ENCODE data around the gene MYO5B.

Gene MYO5B

DNA sequence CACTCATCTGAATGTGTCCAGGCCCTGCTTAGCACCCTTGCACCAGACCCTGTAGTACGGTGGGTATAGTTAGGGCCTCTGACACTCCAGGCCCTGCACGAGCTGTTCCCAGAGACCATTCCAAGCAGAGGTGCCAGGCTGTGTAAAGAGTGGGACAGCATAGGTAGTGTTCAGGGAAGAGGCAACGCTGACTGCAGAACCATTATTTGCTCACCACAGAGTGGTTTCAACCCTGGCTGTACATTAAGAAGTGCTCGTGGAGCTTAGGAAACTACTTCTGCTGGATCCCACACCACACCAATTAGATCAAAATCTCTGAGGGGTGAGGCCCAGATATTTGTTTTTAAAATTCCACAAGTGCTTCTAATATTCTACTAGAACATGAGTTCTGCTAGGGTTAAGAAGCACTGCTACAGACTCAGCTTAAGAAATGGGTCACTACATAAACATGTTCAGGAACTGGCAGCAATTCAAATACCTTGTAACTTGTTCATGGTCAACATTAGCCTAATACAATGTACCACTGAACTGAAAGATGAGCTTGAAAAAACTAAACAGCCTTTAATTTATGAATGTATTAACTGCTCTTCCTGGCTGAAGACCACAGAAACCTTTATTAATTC, 183.0 kb downstream of the MYO5B start:
- Mint-ChIP-seq H3K36me3 (no peaks in the 10 kb centered on the region), H3K9me3 (no peaks in the 10 kb centered on the region), H3K27ac (no peak overlapping the region), H3K27me3 (no peaks in the 10 kb centered on the region), H3K4me1 (no peaks in the 10 kb centered on the region), H3K4me3 (no peak overlapping the region)

DNA sequence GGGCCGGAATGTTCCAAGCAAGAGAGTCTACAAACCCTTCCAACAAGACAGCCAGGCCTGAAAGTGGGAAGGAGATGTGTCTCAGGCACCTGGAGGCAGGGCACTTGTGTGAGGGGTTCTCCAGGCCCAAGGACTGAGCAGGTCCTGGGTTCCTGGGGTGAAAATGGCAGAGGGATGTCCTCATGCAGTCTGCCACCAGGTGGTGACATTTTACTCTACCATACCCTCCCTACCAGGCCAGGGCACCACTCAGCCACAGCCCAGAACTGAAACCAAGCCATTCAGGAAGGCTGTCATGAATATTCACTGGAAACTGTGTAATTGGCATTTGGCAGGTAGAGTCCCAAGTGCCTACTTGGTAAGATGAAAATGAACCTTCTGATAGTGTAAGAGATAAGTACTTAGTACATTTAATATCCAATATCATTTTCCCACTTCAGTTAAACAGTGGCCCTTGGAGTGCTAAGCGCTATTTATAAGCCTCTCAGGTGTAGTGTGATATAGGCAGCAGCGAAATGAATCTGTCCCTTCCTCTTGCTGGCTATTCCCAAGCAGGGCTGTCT, 185.1 kb downstream of the MYO5B start:
- no peaks in the 10 kb centered on the region for H3K9me3 Mint-ChIP-seq
- H3K36me3 Mint-ChIP-seq = no peaks in the 10 kb centered on the region
- H3K4me1 Mint-ChIP-seq = no peaks in the 10 kb centered on the region
- H3K4me3 Mint-ChIP-seq = no peak overlapping the region
- H3K27ac Mint-ChIP-seq = no peak overlapping the region
- H3K27me3 Mint-ChIP-seq = no peaks in the 10 kb centered on the region

DNA sequence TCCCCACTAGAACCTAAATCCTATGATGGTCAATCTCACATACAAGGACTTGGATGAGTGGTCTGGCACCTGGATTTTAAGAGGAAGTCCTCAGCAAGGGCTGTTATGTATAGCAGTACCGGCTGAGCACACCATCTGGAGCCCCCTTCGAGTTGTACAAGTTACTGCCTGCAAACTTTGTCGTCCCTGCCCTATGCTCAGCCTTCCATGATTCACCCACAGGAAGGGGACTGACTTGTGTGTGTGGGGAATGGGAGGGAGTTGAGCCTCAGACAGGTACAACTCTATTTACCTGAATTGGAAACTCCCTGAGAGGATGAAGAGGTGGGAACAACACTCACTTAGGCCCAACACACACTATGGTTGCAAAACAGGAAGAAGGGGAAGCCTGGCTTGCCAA, 186.6 kb downstream of the MYO5B start:
- Mint-ChIP-seq H3K27me3 (no peaks in the 10 kb centered on the region), H3K27ac (no peak overlapping the region), H3K9me3 (no peaks in the 10 kb centered on the region), H3K4me3 (no peak overlapping the region), H3K4me1 (no peaks in the 10 kb centered on the region), H3K36me3 (no peaks in the 10 kb centered on the region)

DNA sequence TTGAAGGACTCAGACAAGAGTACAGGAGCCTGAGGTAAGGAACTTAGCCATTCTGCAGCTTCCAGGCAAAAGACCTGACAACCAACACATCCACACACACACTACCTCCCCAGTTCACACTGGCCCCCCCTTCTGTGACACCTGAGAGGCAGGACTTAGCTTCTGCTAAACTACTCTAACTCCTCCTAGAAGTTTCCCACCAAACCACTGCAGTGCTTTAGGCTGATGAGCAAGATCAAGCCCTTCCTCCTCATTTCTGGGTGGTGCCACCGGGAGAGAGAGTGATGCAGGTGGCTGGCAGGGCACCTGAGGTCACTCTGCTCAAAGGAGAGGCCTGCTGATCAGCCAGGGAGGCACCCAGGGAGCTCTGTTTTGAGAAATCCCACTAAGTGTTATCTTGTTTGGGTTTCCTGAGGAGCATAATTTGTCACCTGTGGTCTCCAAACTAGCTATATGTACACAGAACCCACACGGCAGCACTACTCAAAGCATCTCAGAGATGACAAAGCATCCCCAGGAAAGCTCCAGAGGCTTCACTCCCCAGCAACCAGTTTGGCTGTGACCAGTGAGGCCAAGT, 188.4 kb downstream of the MYO5B start:
- Mint-ChIP-seq H3K36me3 (peaks cover 1% of the 10 kb centered on the region), H3K27ac (no peak overlapping the region), H3K27me3 (no peaks in the 10 kb centered on the region), H3K4me3 (no peak overlapping the region), H3K4me1 (no peaks in the 10 kb centered on the region), H3K9me3 (no peaks in the 10 kb centered on the region)

DNA sequence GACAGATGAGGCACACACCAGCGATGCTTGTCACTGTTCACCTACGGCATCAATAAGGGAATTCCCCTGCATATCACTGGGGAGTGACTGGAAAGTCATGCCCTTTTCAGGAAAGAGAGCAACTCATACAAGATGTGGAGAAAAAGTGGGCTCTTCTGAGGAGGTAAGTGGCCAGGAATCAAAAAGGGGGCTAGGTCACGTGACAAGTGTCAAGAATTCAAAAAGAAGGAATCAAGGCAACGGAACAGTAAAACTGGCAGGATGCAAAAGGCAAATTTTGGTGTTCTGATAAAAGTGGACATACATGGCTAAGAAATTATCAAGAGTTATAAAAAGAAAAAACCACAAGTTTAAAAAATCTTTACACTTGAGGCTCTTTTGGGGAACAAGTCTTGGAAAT, 190.9 kb downstream of the MYO5B start:
- H3K27me3 Mint-ChIP-seq = no peaks in the 10 kb centered on the region
- no peak overlapping the region for H3K27ac Mint-ChIP-seq
- peaks cover 1% of the 10 kb centered on the region for H3K36me3 Mint-ChIP-seq
- H3K4me3 Mint-ChIP-seq = no peak overlapping the region
- H3K9me3 Mint-ChIP-seq = no peaks in the 10 kb centered on the region
- H3K4me1 Mint-ChIP-seq = no peaks in the 10 kb centered on the region

DNA sequence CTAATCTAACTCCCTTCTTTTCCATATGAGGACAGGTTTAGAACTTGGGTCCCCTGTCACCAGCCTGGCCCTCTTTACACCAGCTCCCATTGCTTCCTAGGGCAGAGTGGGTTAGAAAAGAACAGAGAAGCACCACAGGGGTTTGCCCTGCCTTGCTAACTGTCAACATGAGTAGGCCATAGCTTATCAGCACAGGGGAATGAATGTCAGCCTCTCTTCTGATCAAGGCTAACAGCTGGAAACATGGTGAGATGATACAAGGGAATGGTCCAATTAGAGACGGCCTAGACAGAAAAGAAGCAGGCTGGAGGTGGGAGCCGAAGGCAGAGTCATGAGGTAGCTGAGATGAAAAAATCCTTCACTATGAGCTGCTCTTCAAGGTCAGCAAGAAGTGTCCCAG, 192.2 kb downstream of the MYO5B start:
- Mint-ChIP-seq H3K4me1 (no peaks in the 10 kb centered on the region), H3K27ac (no peak overlapping the region), H3K27me3 (no peaks in the 10 kb centered on the region), H3K9me3 (no peaks in the 10 kb centered on the region), H3K4me3 (no peak overlapping the region), H3K36me3 (peaks cover 1% of the 10 kb centered on the region)

DNA sequence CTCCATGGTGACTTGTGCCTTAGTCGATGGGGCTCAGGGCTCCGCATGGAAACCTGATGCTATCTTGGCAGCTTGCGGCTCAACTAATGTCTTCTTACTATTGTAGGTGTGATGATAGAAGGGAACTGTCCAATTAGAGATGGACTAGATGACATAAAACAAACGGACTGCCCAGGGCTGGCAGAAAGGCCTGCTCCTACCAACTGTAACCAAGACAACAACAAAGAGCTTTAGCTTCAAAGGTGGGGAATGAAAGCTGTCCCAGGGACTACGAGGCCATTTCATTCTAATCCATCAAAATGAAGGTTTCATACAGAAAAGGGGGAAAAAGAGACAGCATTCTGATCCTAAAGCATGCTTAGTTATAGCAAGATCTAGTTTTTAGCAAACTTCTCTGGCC, 194.7 kb downstream of the MYO5B start:
- no peaks in the 10 kb centered on the region for H3K4me1 Mint-ChIP-seq
- H3K27ac Mint-ChIP-seq = no peak overlapping the region
- peaks cover 2% of the 10 kb centered on the region for H3K27me3 Mint-ChIP-seq
- no peak overlapping the region for H3K4me3 Mint-ChIP-seq
- no peaks in the 10 kb centered on the region for H3K9me3 Mint-ChIP-seq
- peaks cover 4% of the 10 kb centered on the region for H3K36me3 Mint-ChIP-seq

DNA sequence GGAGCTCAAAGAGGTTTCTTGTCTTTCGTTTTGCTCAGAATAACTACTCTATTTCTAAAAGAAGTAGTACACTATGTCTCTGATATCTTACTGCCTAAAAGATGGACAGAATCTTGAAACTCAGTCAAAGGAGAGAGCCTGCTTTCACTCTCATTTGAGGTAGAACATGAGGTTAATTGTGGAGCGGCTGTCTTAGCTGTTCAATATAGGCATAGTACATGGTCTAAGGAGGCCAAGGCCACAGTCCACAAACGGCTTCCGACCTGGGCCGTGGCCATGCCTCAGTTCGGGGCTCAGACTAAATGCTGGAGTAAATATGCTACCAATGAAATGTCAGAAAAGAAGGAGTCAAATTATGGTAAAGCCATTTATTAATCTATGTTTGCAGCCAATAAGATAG, 195.8 kb downstream of the MYO5B start:
- Mint-ChIP-seq H3K36me3 (peaks cover 4% of the 10 kb centered on the region), H3K4me3 (no peak overlapping the region), H3K27me3 (peaks cover 2% of the 10 kb centered on the region), H3K4me1 (no peaks in the 10 kb centered on the region), H3K9me3 (no peaks in the 10 kb centered on the region), H3K27ac (no peak overlapping the region)

DNA sequence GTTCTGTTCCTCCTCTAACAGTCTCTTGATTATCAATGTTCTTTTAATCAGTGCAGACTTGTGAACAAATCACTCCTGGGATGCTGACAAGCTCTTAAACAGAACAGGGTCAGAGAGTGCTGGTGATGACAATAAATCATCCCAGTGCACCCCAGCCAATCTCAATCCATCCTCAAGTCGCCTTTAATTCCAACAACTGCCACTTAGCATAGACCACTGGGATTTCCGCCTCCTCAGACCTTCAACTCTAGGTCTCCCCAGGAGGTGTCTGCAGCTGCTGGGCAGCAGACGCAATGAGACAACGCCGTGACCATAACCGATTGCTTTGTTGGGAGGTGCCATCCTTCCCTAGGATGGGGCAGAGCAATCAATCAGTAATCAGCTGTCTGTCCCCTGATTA, 197.4 kb downstream of the MYO5B start:
- peaks cover 4% of the 10 kb centered on the region for H3K36me3 Mint-ChIP-seq
- no peaks in the 10 kb centered on the region for H3K4me1 Mint-ChIP-seq
- H3K4me3 Mint-ChIP-seq = no peak overlapping the region
- H3K27me3 Mint-ChIP-seq = peaks cover 2% of the 10 kb centered on the region
- H3K27ac Mint-ChIP-seq = no peak overlapping the region
- no peaks in the 10 kb centered on the region for H3K9me3 Mint-ChIP-seq

DNA sequence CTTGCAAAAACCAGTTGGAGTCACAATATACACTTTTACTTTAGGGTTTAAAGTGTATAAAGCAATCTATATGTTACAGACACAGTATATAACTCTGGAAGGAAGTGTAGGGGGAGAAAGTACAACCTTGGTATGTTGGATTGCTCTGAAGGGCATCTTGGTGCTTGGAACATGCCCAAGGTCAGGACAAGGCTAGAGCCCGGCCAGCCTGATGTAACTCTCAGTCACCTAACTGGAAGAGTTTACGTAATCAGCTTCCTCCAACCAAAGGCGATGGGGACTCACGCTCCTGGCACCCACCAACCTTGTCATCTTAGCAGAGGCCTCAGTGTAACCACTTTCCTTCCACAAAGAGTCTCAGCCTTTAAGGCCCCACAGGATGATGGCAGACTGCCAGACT, 200.5 kb downstream of the MYO5B start:
- no peak overlapping the region for H3K27ac Mint-ChIP-seq
- H3K4me1 Mint-ChIP-seq = peaks cover 4% of the 10 kb centered on the region
- H3K36me3 Mint-ChIP-seq = peaks cover 2% of the 10 kb centered on the region
- H3K4me3 Mint-ChIP-seq = no peak overlapping the region
- H3K27me3 Mint-ChIP-seq = peaks cover 2% of the 10 kb centered on the region
- H3K9me3 Mint-ChIP-seq = no peaks in the 10 kb centered on the region

DNA sequence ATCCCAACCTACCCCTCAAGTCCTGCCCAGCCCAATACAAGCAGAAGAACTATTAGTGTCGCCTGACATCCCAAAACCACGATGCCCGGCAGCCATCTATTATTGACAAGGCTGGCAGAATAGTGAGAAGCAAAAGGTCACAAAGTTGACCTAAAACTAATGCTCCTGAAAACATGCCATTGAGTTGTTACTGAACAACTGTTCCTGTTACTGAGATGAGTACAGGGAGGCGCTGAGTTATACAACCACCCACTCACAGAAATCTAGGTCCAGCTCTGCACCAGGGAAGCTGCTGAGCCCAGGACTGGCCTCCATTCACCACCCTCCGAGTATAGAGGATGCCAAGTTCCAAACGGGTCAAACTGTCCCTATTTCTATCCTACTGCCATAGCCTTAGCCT, 201.6 kb downstream of the MYO5B start:
- no peak overlapping the region for H3K27ac Mint-ChIP-seq
- H3K36me3 Mint-ChIP-seq = peaks cover 2% of the 10 kb centered on the region
- H3K27me3 Mint-ChIP-seq = peaks cover 2% of the 10 kb centered on the region
- H3K4me3 Mint-ChIP-seq = no peak overlapping the region
- H3K9me3 Mint-ChIP-seq = no peaks in the 10 kb centered on the region
- H3K4me1 Mint-ChIP-seq = peaks cover 4% of the 10 kb centered on the region

DNA sequence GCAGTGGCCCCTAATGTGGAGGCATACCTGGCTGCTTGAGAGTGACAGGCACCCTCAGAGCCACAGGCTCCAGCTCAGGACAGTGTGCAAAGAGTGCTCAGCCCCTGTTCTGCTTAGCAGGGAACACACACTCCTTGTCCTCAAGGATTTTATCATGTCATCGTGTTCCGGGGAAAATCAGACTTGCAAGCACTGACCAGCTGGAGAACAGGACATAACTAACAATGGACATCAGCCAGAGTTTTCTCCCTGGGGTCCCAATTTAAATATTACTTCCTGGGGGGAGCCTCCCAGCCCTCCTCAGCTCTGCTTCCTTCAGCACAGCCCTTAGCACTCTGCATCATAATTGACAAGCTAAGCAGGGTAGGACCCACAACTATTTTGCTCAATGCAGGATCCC, 206.2 kb downstream of the MYO5B start:
- peaks cover 4% of the 10 kb centered on the region for H3K4me1 Mint-ChIP-seq
- no peaks in the 10 kb centered on the region for H3K9me3 Mint-ChIP-seq
- no peaks in the 10 kb centered on the region for H3K27me3 Mint-ChIP-seq
- H3K4me3 Mint-ChIP-seq = no peak overlapping the region
- H3K27ac Mint-ChIP-seq = no peak overlapping the region
- H3K36me3 Mint-ChIP-seq = no peaks in the 10 kb centered on the region

DNA sequence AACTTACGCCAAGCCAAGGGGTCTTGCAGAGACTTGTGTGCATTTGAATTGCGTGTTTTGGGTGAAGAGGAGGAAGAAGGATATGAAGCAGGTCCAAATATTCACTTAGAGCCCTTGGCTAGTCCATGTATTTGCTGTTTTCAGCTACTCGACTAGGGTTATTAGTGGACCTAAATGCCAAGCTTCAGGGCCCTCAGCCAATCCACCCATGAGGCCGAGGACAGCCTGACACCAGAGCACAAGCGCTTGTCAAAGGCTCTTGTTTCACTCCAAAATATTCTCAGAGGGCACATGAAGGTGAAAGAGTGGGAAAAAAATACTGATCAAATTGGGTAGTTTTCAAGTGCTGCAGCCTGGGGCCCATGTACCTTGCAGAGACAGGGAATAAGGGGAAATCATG, 206.8 kb downstream of the MYO5B start:
- Mint-ChIP-seq H3K4me3 (no peak overlapping the region), H3K36me3 (no peaks in the 10 kb centered on the region), H3K9me3 (no peaks in the 10 kb centered on the region), H3K27me3 (no peaks in the 10 kb centered on the region), H3K27ac (no peak overlapping the region), H3K4me1 (peaks cover 4% of the 10 kb centered on the region)

DNA sequence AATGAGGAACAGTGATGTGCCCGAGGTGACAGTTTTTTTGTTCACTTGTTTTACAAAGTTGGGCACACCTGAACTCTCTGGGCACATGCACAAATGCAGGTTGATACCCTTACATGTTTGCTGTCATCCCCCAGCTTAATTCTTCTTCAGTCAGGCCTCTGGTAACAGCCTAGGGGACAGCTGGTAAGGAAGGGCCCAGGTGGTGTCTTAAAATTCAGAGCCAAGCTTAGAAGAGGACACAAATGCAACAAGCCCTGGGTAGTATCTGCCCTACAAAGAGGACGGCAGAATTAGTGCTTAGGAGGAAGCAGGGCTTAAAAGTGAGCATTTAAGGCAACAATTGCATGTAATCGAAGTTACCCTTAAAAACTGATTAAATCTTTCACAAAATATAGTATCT, 209.7 kb downstream of the MYO5B start:
- no peaks in the 10 kb centered on the region for H3K9me3 Mint-ChIP-seq
- no peaks in the 10 kb centered on the region for H3K27me3 Mint-ChIP-seq
- peaks cover 4% of the 10 kb centered on the region for H3K4me1 Mint-ChIP-seq
- no peaks in the 10 kb centered on the region for H3K36me3 Mint-ChIP-seq
- no peak overlapping the region for H3K27ac Mint-ChIP-seq
- no peak overlapping the region for H3K4me3 Mint-ChIP-seq

DNA sequence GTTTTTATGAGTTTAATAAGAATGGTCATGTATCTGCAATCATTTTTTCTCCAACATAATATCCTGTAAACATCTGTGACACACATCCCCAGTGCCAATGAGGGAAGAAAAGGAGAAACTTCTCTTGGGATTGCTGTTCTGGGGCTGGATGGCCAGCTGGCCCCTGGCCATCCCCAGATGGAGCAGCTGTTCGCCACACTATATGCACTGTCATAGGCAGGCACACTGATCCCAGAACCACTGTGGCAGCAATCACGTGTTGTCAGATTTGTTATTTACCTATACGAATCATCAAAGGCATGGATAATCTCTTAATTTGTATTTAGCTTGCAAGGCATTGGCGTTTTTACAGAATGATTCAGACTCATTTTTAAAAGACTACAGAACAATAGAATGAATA, 214.1 kb downstream of the MYO5B start:
- no peak overlapping the region for H3K27ac Mint-ChIP-seq
- no peaks in the 10 kb centered on the region for H3K9me3 Mint-ChIP-seq
- H3K4me1 Mint-ChIP-seq = no peaks in the 10 kb centered on the region
- H3K27me3 Mint-ChIP-seq = no peaks in the 10 kb centered on the region
- no peaks in the 10 kb centered on the region for H3K36me3 Mint-ChIP-seq
- no peak overlapping the region for H3K4me3 Mint-ChIP-seq

DNA sequence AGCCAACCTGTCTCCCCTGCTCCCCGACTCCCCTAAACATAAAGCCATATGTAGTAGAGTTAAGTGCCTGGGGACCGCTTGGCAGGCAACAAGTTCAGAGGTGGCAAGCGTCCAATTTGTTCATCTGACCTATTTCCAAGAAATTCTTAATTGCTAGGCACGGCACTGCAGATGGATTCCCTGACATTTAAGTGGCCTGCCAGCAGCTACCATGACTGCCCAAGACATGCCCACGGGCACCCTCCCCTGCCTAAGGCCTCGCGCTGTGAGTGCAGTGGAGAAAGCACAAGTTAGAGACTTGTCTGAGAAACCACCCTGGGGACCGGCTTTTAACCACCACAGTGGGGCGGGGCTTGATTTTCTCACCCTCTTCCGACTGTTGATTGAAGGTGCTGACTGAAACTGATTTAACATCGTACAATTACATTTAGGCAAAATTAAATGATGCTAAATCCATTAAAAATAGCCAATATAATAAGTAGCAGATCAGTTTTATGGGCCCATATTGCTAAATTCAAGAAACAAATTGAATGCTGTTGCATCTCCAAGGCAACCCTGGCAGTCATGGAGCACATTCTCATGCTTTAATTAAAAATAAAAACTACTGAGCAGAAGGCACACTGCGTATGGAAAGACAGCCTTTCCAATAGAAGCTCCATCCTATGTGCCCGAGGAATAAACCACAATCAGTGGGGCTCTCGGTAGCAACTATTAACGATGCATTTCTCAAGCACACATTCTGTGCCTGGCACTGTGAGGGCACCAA, 218.0 kb downstream of the MYO5B start:
- no peaks in the 10 kb centered on the region for H3K9me3 Mint-ChIP-seq
- H3K27ac Mint-ChIP-seq = no peak overlapping the region
- no peaks in the 10 kb centered on the region for H3K4me1 Mint-ChIP-seq
- no peak overlapping the region for H3K4me3 Mint-ChIP-seq
- no peaks in the 10 kb centered on the region for H3K27me3 Mint-ChIP-seq
- H3K36me3 Mint-ChIP-seq = no peaks in the 10 kb centered on the region
